HCT116 (cell line): ENCODE data around the gene PIP4K2A. TPM values are rescaled to one million over a fixed set of nuclear protein-coding genes. Genes with fewer than 3 reads are reported as not detected.

Experiments used
- ATAC-seq: fragments of 200-7000 bp; cut with Tn5 transposase; 2 replicates; pipeline ENCODE4 v1.9.1; 2020; ENCODE audit warnings: mild to moderate bottlenecking, moderate library complexity
- BruUV-seq: library from RNA; stranded (reverse); fragments of 400-500 nt; replicated peaks from 2 replicates; lab custom pipeline; 2021; lab: Mats Ljungman, UMichigan
- CTCF ChIA-PET: fragments of 300-600 bp; sonication (Branson Sonifier 250); formaldehyde crosslinking; loops from one replicate; lab custom pipeline; 2021; ENCODE audit warnings: antibody characterized with exemption; lab: Charles Lee
- POLR2A ChIA-PET: fragments of 300-600, 350-600 bp; sonication (Branson Sonifier 250); formaldehyde crosslinking; loops from one replicate; lab custom pipeline; 2021; ENCODE audit warnings: antibody characterized with exemption; lab: Charles Lee
- RAD21 ChIA-PET, 2 experiments: fragments of 300-600 bp; sonication (Branson Sonifier 250); formaldehyde crosslinking; loops; one replicate each; lab custom pipeline; 2023; ENCODE audit warnings: low total read pairs in 2 of 2; ENCODE audit not compliant: uncharacterized antibody in 2 of 2, unreplicated experiment in 2 of 2, low non-redundant PET in 1 of 2; lab: Charles Lee
- DNase-seq: peaks from one replicate; pipeline ENCODE4 v3.0.0-alpha.2; 2010; ENCODE audit warnings: low read depth, low spot score
- H2AFZ ChIP-seq: fragments of 200-600 bp; shearing (Covaris generic), sonication (generic); 2 replicates; pipeline ENCODE4 v1.6.1; 2017; ENCODE audit warnings: low read depth, mixed run types, mixed read lengths, antibody characterized with exemption, low read length; ENCODE audit not compliant: poor library complexity, severe bottlenecking
- H3K27ac ChIP-seq: 2 replicates; pipeline ENCODE4 v1.5.1; 2012; ENCODE audit warnings: low read depth, low read length
- H3K27me3 ChIP-seq: fragments of 200-600 bp; sonication (generic); 2 replicates; pipeline ENCODE4 v1.6.1; 2016; ENCODE audit warnings: mixed run types, low read length, mixed read lengths; ENCODE audit not compliant: insufficient read depth
- H3K36me3 ChIP-seq, 2 experiments: fragments of 200-500 bp in 1 of 2; fragments of 200-600 bp in 1 of 2; sonication (Bioruptor generic) in 1 of 2; sonication (generic) in 1 of 2; 2 replicates each; pipeline versions ENCODE4 v1.5.1 to v1.6.1; 2014 to 2016; ENCODE audit warnings: low read length in 2 of 2, inconsistent platforms in 1 of 2, mixed read lengths in 1 of 2, mixed run types in 1 of 2; ENCODE audit not compliant: insufficient read depth in 2 of 2, control insufficient read depth in 1 of 2
- H3K4me1 ChIP-seq, 2 experiments: fragments of 200-600 bp in 1 of 2; sonication (generic) in 1 of 2; 2 replicates each; pipeline versions ENCODE4 v1.5.1 to v1.6.1; 2012 to 2017; ENCODE audit warnings: low read length in 2 of 2, inconsistent platforms in 1 of 2, mild to moderate bottlenecking in 1 of 2, mixed read lengths in 1 of 2, mixed run types in 1 of 2, moderate library complexity in 1 of 2; ENCODE audit not compliant: insufficient read depth in 2 of 2, control insufficient read depth in 1 of 2
- H3K4me2 ChIP-seq: fragments of 200-600 bp; sonication (generic); 2 replicates; pipeline ENCODE4 v1.6.1; 2017; ENCODE audit warnings: mixed run types, low read length, mixed read lengths
- H3K4me3 ChIP-seq, 2 experiments: fragments of 200-600 bp in 1 of 2; sonication (generic) in 1 of 2; replicated peaks in 1 of 2; 2 replicates each; pipeline ENCODE4 v1.5.1; 2011 to 2016; ENCODE audit warnings: low read length in 2 of 2, control low read depth in 1 of 2, low read depth in 1 of 2, mild to moderate bottlenecking in 1 of 2, mixed read lengths in 1 of 2, mixed run types in 1 of 2
- H3K79me2 ChIP-seq: fragments of 200-600 bp; sonication (generic); 2 replicates; pipeline ENCODE4 v1.6.1; 2017; ENCODE audit warnings: mild to moderate bottlenecking, mixed run types, low read length, moderate library complexity, mixed read lengths; ENCODE audit not compliant: insufficient read depth
- H3K9ac ChIP-seq: fragments of 200-600 bp; sonication (generic); 2 replicates; pipeline ENCODE4 v1.6.1; 2016; ENCODE audit warnings: low read length, mixed read lengths
- H3K9me2 ChIP-seq: fragments of 200-600 bp; sonication (generic), shearing (Covaris generic); 2 replicates; pipeline ENCODE4 v1.6.1; 2017; ENCODE audit warnings: mixed run types, mild to moderate bottlenecking, moderate library complexity; ENCODE audit not compliant: insufficient read depth
- H3K9me3 ChIP-seq, 2 experiments: fragments of 200-500 bp in 1 of 2; fragments of 200-600 bp in 1 of 2; sonication (Bioruptor generic) in 1 of 2; sonication (generic) in 1 of 2; 2 replicates each; pipeline ENCODE4 v1.6.1; 2014 to 2017; ENCODE audit warnings: low read length in 2 of 2, mixed read lengths in 2 of 2, inconsistent platforms in 1 of 2, low read depth in 1 of 2, mild to moderate bottlenecking in 1 of 2, mixed run types in 1 of 2, moderate library complexity in 1 of 2; ENCODE audit not compliant: control insufficient read depth in 1 of 2, insufficient read depth in 1 of 2
- H4K20me1 ChIP-seq: fragments of 200-600 bp; sonication (generic), shearing (Covaris generic); 2 replicates; pipeline ENCODE4 v1.6.1; 2017; ENCODE audit warnings: mixed run types, mild to moderate bottlenecking, moderate library complexity; ENCODE audit not compliant: insufficient read depth
- CBX3 ChIP-seq: IDR thresholded peaks from 2 replicates; pipeline ENCODE4 v1.6.1; 2012; ENCODE audit warnings: low read depth
- CEBPB ChIP-seq: IDR thresholded peaks from 2 replicates; pipeline ENCODE4 v1.6.1; 2012; ENCODE audit warnings: low read depth
- EGR1 ChIP-seq: IDR thresholded peaks from 2 replicates; pipeline ENCODE4 v1.6.1; 2012; ENCODE audit warnings: low read depth
- ELF1 ChIP-seq: IDR thresholded peaks from 2 replicates; pipeline ENCODE4 v1.6.1; 2012; ENCODE audit warnings: low read depth, borderline replicate concordance
- EZH2phosphoT487 ChIP-seq: fragments of 200-600 bp; IDR thresholded peaks from 2 replicates; pipeline ENCODE4 v1.6.1; 2018; ENCODE audit warnings: antibody characterized with exemption, borderline replicate concordance
- FOSL1 ChIP-seq: IDR thresholded peaks from 2 replicates; pipeline ENCODE4 v1.6.1; 2012; ENCODE audit warnings: low read depth
- JUND ChIP-seq: IDR thresholded peaks from 2 replicates; pipeline ENCODE4 v1.6.1; 2012
- MAX ChIP-seq: IDR thresholded peaks from 2 replicates; pipeline ENCODE4 v1.6.1; 2012
- RAD21 ChIP-seq: IDR thresholded peaks from 2 replicates; pipeline ENCODE4 v1.6.1; 2012; ENCODE audit warnings: low read depth, mild to moderate bottlenecking
- SIN3A ChIP-seq: IDR thresholded peaks from 2 replicates; pipeline ENCODE4 v1.6.1; 2012; ENCODE audit warnings: low read depth
- SP1 ChIP-seq: IDR thresholded peaks from 2 replicates; pipeline ENCODE4 v1.6.1; 2012; ENCODE audit warnings: low read depth
- TCF7L2 ChIP-seq: IDR thresholded peaks from 2 replicates; pipeline ENCODE4 v1.7.0; 2011; ENCODE audit warnings: borderline replicate concordance, inconsistent platforms; ENCODE audit not compliant: insufficient read depth, insufficient read length; ENCODE audit errors: extremely low read depth
- YY1 ChIP-seq: IDR thresholded peaks from 2 replicates; pipeline ENCODE4 v1.6.1; 2011; ENCODE audit warnings: low read length, low read depth, moderate library complexity, mild to moderate bottlenecking; ENCODE audit not compliant: insufficient replicate concordance; ENCODE audit errors: extremely low read depth
- ZBTB33 ChIP-seq: IDR thresholded peaks from 2 replicates; pipeline ENCODE4 v1.6.1; 2011; ENCODE audit warnings: mild to moderate bottlenecking, low read length, moderate library complexity; ENCODE audit not compliant: insufficient replicate concordance; ENCODE audit errors: extremely low read depth
- intact Hi-C: fragments of 100-400 bp; cut with micrococcal nuclease; formaldehyde crosslinking; loops from 2 replicates; pipeline ENCODE4 v1.10.0; 2022
- total RNA-seq: library from RNA; stranded (reverse); gene quantifications from one replicate; pipeline ENCODE4 v1.2.1, GENCODE V29; 2021; ENCODE audit not compliant: unreplicated experiment
- TF ChIP-seq, protein P1 (sequence below): IDR thresholded peaks from 2 replicates; pipeline ENCODE4 v1.6.1; 2012
- TF ChIP-seq, protein P2 (sequence below): IDR thresholded peaks from 2 replicates; pipeline ENCODE4 v1.6.1; 2012; ENCODE audit warnings: low read depth

The PIP4K2A gene
- total RNA-seq, 1 experiment from 2014 or later, result 41.9 TPM

GRCh38 chr10:22604344-22605126 lies 109.8 kb downstream of the PIP4K2A start:
- Histone ChIP-seq H3K9me2 (no peaks in the 10 kb centered on the region), H3K4me3 (no peak overlapping the region), H3K4me1 (peaks cover 5 to 29% of the 10 kb centered on the region in 2 experiments), H3K79me2 (peaks cover 80% of the 10 kb centered on the region), H3K4me2 (no peak overlapping the region), H3K36me3 (peaks cover 2 to 19% of the 10 kb centered on the region in 2 experiments; a peak in 1 of 4 replicates), H2AFZ (no peak overlapping the region), H3K9me3 (no peaks in the 10 kb centered on the region), H4K20me1 (no peaks in the 10 kb centered on the region), H3K27me3 (no peaks in the 10 kb centered on the region), H3K27ac (no peak overlapping the region), H3K9ac (no peak overlapping the region)
- no peak for ATAC-seq
- TF ChIP-seq TCF7L2, result no peak
- TF ChIP-seq RAD21, result no peak
- TF ChIP-seq, protein P1, sequence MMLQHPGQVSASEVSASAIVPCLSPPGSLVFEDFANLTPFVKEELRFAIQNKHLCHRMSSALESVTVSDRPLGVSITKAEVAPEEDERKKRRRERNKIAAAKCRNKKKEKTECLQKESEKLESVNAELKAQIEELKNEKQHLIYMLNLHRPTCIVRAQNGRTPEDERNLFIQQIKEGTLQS, result no peak
- TF ChIP-seq ZBTB33, result no peak
- no peak for TF ChIP-seq EZH2phosphoT487
- TF ChIP-seq CBX3, result no peak
- no peak for TF ChIP-seq EGR1
- no peak for TF ChIP-seq YY1
- TF ChIP-seq SIN3A, result no peak
- no peak for TF ChIP-seq SP1
- no peak for TF ChIP-seq ELF1
- no peak for TF ChIP-seq JUND
- TF ChIP-seq MAX, result no peak
- no peak for TF ChIP-seq CEBPB
- no peak for TF ChIP-seq FOSL1
- TF ChIP-seq, protein P2, sequence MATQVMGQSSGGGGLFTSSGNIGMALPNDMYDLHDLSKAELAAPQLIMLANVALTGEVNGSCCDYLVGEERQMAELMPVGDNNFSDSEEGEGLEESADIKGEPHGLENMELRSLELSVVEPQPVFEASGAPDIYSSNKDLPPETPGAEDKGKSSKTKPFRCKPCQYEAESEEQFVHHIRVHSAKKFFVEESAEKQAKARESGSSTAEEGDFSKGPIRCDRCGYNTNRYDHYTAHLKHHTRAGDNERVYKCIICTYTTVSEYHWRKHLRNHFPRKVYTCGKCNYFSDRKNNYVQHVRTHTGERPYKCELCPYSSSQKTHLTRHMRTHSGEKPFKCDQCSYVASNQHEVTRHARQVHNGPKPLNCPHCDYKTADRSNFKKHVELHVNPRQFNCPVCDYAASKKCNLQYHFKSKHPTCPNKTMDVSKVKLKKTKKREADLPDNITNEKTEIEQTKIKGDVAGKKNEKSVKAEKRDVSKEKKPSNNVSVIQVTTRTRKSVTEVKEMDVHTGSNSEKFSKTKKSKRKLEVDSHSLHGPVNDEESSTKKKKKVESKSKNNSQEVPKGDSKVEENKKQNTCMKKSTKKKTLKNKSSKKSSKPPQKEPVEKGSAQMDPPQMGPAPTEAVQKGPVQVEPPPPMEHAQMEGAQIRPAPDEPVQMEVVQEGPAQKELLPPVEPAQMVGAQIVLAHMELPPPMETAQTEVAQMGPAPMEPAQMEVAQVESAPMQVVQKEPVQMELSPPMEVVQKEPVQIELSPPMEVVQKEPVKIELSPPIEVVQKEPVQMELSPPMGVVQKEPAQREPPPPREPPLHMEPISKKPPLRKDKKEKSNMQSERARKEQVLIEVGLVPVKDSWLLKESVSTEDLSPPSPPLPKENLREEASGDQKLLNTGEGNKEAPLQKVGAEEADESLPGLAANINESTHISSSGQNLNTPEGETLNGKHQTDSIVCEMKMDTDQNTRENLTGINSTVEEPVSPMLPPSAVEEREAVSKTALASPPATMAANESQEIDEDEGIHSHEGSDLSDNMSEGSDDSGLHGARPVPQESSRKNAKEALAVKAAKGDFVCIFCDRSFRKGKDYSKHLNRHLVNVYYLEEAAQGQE, result no peak
- no peak for DNase-seq
- ChIA-PET CTCF (no interaction called here), RAD21 (no interaction called here), POLR2A (no interaction called here)
- intact Hi-C loops, result no loop called here
- no TSS peak for BruUV-seq
